SU-DHL-6 (cell line): ENCODE data around the gene ARHGEF1.

ENCODE experiments used
- H2AFZ ChIP-seq: fragments of 200-600 bp; sonication (generic); 2 replicates; pipeline ENCODE4 v1.6.1; 2014; ENCODE audit warnings: low read depth, mild to moderate bottlenecking, moderate library complexity, mixed read lengths, antibody characterized with exemption, low read length; ENCODE audit not compliant: severe bottlenecking
- H3F3A ChIP-seq: fragments of 200-600 bp; shearing (Covaris generic); 2 replicates; pipeline ENCODE4 v1.6.0; 2016; ENCODE audit warnings: antibody characterized with exemption, mild to moderate bottlenecking; ENCODE audit not compliant: insufficient read depth
- H3K27ac ChIP-seq: fragments of 200-600 bp; sonication (generic); 2 replicates; pipeline ENCODE4 v1.5.1; 2016; ENCODE audit warnings: low read depth, mild to moderate bottlenecking, low read length, moderate library complexity, mixed read lengths
- H3K27me3 ChIP-seq: fragments of 200-600 bp; sonication (generic), shearing (Covaris generic); 2 replicates; pipeline ENCODE4 v1.6.0; 2014; ENCODE audit warnings: mild to moderate bottlenecking, low read length
- H3K36me3 ChIP-seq: fragments of 200-600 bp; sonication (generic); 2 replicates; pipeline ENCODE4 v1.6.1; 2014; ENCODE audit warnings: mild to moderate bottlenecking, low read length, mixed read lengths
- H3K4me2 ChIP-seq: fragments of 300-600, 200-600 bp; shearing (Covaris generic), sonication (generic); 2 replicates; pipeline ENCODE4 v1.6.0; 2014; ENCODE audit warnings: low read length, low read depth, mild to moderate bottlenecking; ENCODE audit not compliant: poor library complexity, severe bottlenecking
- H3K4me3 ChIP-seq: fragments of 200-600 bp; sonication (generic); 2 replicates; pipeline ENCODE4 v1.5.1; 2014; ENCODE audit warnings: antibody characterized with exemption, low read length, mild to moderate bottlenecking, mixed read lengths; ENCODE audit not compliant: insufficient read depth, poor library complexity, severe bottlenecking
- H3K79me2 ChIP-seq: fragments of 200-600 bp; sonication (generic); 2 replicates; pipeline ENCODE4 v1.6.1; 2014; ENCODE audit warnings: mild to moderate bottlenecking, low read length, moderate library complexity; ENCODE audit not compliant: insufficient read depth
- H3K9ac ChIP-seq: fragments of 200-600 bp; sonication (generic); 2 replicates; pipeline ENCODE4 v1.7.0; 2014; ENCODE audit warnings: mild to moderate bottlenecking, low read length
- H3K9me2 ChIP-seq: fragments of 200-600 bp; sonication (generic); replicated peaks from 2 replicates; pipeline ENCODE4 v1.6.1; 2014; ENCODE audit warnings: low read length; ENCODE audit not compliant: insufficient read depth
- H3K9me3 ChIP-seq: fragments of 200-600 bp; sonication (generic); 2 replicates; pipeline ENCODE4 v1.6.1; 2014; ENCODE audit warnings: low read length, mixed read lengths; ENCODE audit not compliant: insufficient read depth
- H4K20me1 ChIP-seq: fragments of 200-600 bp; sonication (generic); 2 replicates; pipeline ENCODE4 v1.6.1; 2014; ENCODE audit warnings: low read depth, mild to moderate bottlenecking, antibody characterized with exemption, low read length, moderate library complexity, mixed read lengths
- CTCF ChIP-seq: fragments of 200-600 bp; sonication (generic); IDR thresholded peaks from one replicate; pipeline ENCODE4 v1.5.1; 2017; ENCODE audit warnings: antibody characterized with exemption, mild to moderate bottlenecking, low read length, moderate library complexity; ENCODE audit not compliant: insufficient read depth, poor library complexity, severe bottlenecking
- EZH2phosphoT487 ChIP-seq: fragments of 200-600 bp; sonication (generic), shearing (Covaris generic); conservative IDR thresholded peaks from 2 replicates; pipeline ENCODE4 v1.6.1; 2018; ENCODE audit warnings: mild to moderate bottlenecking, antibody characterized with exemption, low read length, moderate library complexity, mixed read lengths

ARHGEF1 gene

GRCh38 chr19:41928221-41928683 lies 45.3 kb downstream of the ARHGEF1 start, which contains the start of gene ERFL:
TSS of gene ERFL (minus strand) at chr19:41928449. CDS start at chr19:41912919, 15,530 bp downstream.
- no peaks in the 10 kb centered on the region for H4K20me1 ChIP-seq
- no peaks in the 10 kb centered on the region for H3K27me3 ChIP-seq
- peak within 1 kb of the TSS; percentile 99 for H3K27ac ChIP-seq
- H3K36me3 ChIP-seq: no peaks in the 10 kb centered on the region
- peaks cover 8% of the 10 kb centered on the region for H3K79me2 ChIP-seq
- TF ChIP-seq EZH2phosphoT487 (no peak), CTCF (no peak)
- no peak within 1 kb of the TSS for H2AFZ ChIP-seq
- H3K9ac ChIP-seq: peak within 1 kb of the TSS; percentile 91
- H3K9me3 ChIP-seq: no peaks in the 10 kb centered on the region
- peaks cover 19% of the 10 kb centered on the region for H3F3A ChIP-seq
- peak within 1 kb of the TSS; percentile 69 for H3K4me3 ChIP-seq
- H3K4me2 ChIP-seq: peak within 1 kb of the TSS; percentile 84
- H3K9me2 ChIP-seq: no peaks in the 10 kb centered on the region

- H3K4me2 ChIP-seq: peak overlapping the region; percentile 84
- H4K20me1 ChIP-seq: no peaks in the 10 kb centered on the region
- H3K9me3 ChIP-seq: no peaks in the 10 kb centered on the region
- no peaks in the 10 kb centered on the region for H3K9me2 ChIP-seq
- TF ChIP-seq CTCF (no peak), EZH2phosphoT487 (no peak)
- peak overlapping the region; percentile 69 for H3K4me3 ChIP-seq
- H3K27ac ChIP-seq: peak overlapping the region; percentile 99
- peak overlapping the region; percentile 91 for H3K9ac ChIP-seq
- no peaks in the 10 kb centered on the region for H3K36me3 ChIP-seq
- H2AFZ ChIP-seq: no peak overlapping the region
- peaks cover 8% of the 10 kb centered on the region for H3K79me2 ChIP-seq
- no peaks in the 10 kb centered on the region for H3K27me3 ChIP-seq
- H3F3A ChIP-seq: peaks cover 26% of the 10 kb centered on the region
Observed at GRCh38 chr19:41928754-41929535, 46.0 kb downstream of the ARHGEF1 start.

- Histone ChIP-seq H3K9me2 (no peaks in the 10 kb centered on the region), H2AFZ (no peak overlapping the region), H3K4me2 (peak overlapping the region; percentile 84), H3K36me3 (no peaks in the 10 kb centered on the region), H3K27ac (peak overlapping the region; percentile 99), H4K20me1 (no peaks in the 10 kb centered on the region), H3K79me2 (peaks cover 8% of the 10 kb centered on the region), H3K27me3 (no peaks in the 10 kb centered on the region), H3F3A (peaks cover 30% of the 10 kb centered on the region), H3K4me3 (peak overlapping the region; percentile 69), H3K9ac (peak overlapping the region; percentile 91), H3K9me3 (no peaks in the 10 kb centered on the region)
- no peak for TF ChIP-seq EZH2phosphoT487
- TF ChIP-seq CTCF: no peak
Observed at GRCh38 chr19:41929536-41930071, 46.6 kb downstream of the ARHGEF1 start.
